SK-N-SH (cell line): ENCODE data around the gene MYBBP1A. TPM values are rescaled to one million over a fixed set of nuclear protein-coding genes. Genes with fewer than 3 reads are reported as not detected.

ENCODE experiments used
- CTCF ChIA-PET: fragments of 300-600, 350-600 bp; formaldehyde crosslinking; extraction: SDS; loops from one replicate; lab custom pipeline; 2021; lab: Yijun Ruan, JAX
- POLR2A ChIA-PET: fragments of 350-600 bp; sonication (Branson Sonifier 250); formaldehyde crosslinking; extraction: SDS; loops from one replicate; lab custom pipeline; 2020; ENCODE audit warnings: antibody characterized with exemption, inconsistent platforms; lab: Yijun Ruan, JAX
- DNase-seq: peaks from one replicate; pipeline ENCODE4 v3.0.0; 2012
- H2AFZ ChIP-seq: fragments of 200-600 bp; sonication (generic); 2 replicates; pipeline ENCODE4 v1.8.1; 2016; ENCODE audit warnings: antibody characterized with exemption, mild to moderate bottlenecking, low read depth
- H3F3A ChIP-seq: fragments of 200-600 bp; sonication (generic); replicated peaks from 2 replicates; pipeline ENCODE3; 2016; ENCODE audit warnings: antibody characterized with exemption, mild to moderate bottlenecking; ENCODE audit not compliant: insufficient read depth
- H3K27ac ChIP-seq, 2 experiments: fragments of 200-500 bp in 1 of 2; fragments of 200-600 bp in 1 of 2; sonication (Bioruptor generic) in 1 of 2; sonication (generic), shearing (Covaris generic) in 1 of 2; 2 replicates each; pipeline versions ENCODE4 v1.5.1 to v1.6.1; 2014 to 2016; ENCODE audit warnings: low read depth in 2 of 2, inconsistent platforms in 1 of 2, low read length in 1 of 2, mild to moderate bottlenecking in 1 of 2, mixed read lengths in 1 of 2
- H3K27me3 ChIP-seq: fragments of 200-600 bp; sonication (generic), shearing (Covaris generic); 2 replicates; pipeline ENCODE4 v1.6.1; 2016; ENCODE audit warnings: mixed run types; ENCODE audit not compliant: insufficient read depth
- H3K36me3 ChIP-seq, 2 experiments: fragments of 200-500 bp in 1 of 2; fragments of 200-600 bp in 1 of 2; sonication (Bioruptor generic) in 1 of 2; sonication (generic) in 1 of 2; replicated peaks in 1 of 2; 2 replicates each; pipeline versions ENCODE3 to v1.5.1; 2014 to 2016; ENCODE audit warnings: low read length in 1 of 2, mild to moderate bottlenecking in 1 of 2; ENCODE audit not compliant: insufficient read depth in 2 of 2, control insufficient read depth in 1 of 2
- H3K4me1 ChIP-seq, 2 experiments: fragments of 200-500 bp in 1 of 2; fragments of 200-600 bp in 1 of 2; sonication (Bioruptor generic) in 1 of 2; sonication (generic), shearing (Covaris generic) in 1 of 2; 2 replicates each; pipeline versions ENCODE4 v1.5.1 to v1.6.1; 2014 to 2016; ENCODE audit warnings: low read depth in 1 of 2, low read length in 1 of 2, mixed run types in 1 of 2; ENCODE audit not compliant: insufficient read depth in 2 of 2, control insufficient read depth in 1 of 2
- H3K4me2 ChIP-seq: fragments of 200-600 bp; sonication (generic), shearing (Covaris generic); 2 replicates; pipeline ENCODE4 v1.6.1; 2017; ENCODE audit warnings: mixed run types
- H3K4me3 ChIP-seq, 2 experiments: fragments of 200-500 bp in 1 of 2; fragments of 200-600 bp in 1 of 2; sonication (Bioruptor generic) in 1 of 2; sonication (generic), shearing (Covaris generic) in 1 of 2; 2 replicates each; pipeline versions ENCODE4 v1.5.1 to v1.8.1; 2014 to 2016; ENCODE audit warnings: low read depth in 2 of 2, inconsistent platforms in 1 of 2, low read length in 1 of 2, mild to moderate bottlenecking in 1 of 2, mixed read lengths in 1 of 2, moderate library complexity in 1 of 2
- H3K79me2 ChIP-seq: fragments of 200-600 bp; sonication (generic); 2 replicates; pipeline ENCODE4 v1.8.1; 2017; ENCODE audit warnings: mild to moderate bottlenecking; ENCODE audit not compliant: insufficient read depth
- H3K9ac ChIP-seq: fragments of 200-600 bp; sonication (generic); 2 replicates; pipeline ENCODE4 v1.6.1; 2017; ENCODE audit warnings: mixed run types
- H3K9me2 ChIP-seq: fragments of 200-600 bp; sonication (generic); 2 replicates; pipeline ENCODE4 v1.6.1; 2017; ENCODE audit warnings: mixed run types
- H3K9me3 ChIP-seq: fragments of 200-600 bp; sonication (generic); 2 replicates; pipeline ENCODE4 v1.6.1; 2017; ENCODE audit warnings: mixed run types, mild to moderate bottlenecking, moderate library complexity
- H4K20me1 ChIP-seq: fragments of 200-600 bp; sonication (generic); 2 replicates; pipeline ENCODE4 v1.6.1; 2017; ENCODE audit warnings: mild to moderate bottlenecking, mixed run types; ENCODE audit not compliant: insufficient read depth
- CTCF ChIP-seq: fragments of 200-600 bp; sonication (generic); IDR thresholded peaks from 2 replicates; pipeline ENCODE4 v1.6.1; 2017; ENCODE audit warnings: antibody characterized with exemption, mild to moderate bottlenecking, moderate library complexity
- FOSL2 ChIP-seq: IDR thresholded peaks from 2 replicates; pipeline ENCODE4 v1.4.0; 2012; ENCODE audit warnings: low read depth, mild to moderate bottlenecking, moderate library complexity, borderline replicate concordance
- FOXM1 ChIP-seq: IDR thresholded peaks from 2 replicates; pipeline ENCODE4 v1.4.0; 2012; ENCODE audit warnings: low read depth, mild to moderate bottlenecking
- JUND ChIP-seq: IDR thresholded peaks from 2 replicates; pipeline ENCODE4 v1.4.0; 2012
- MEF2A ChIP-seq: IDR thresholded peaks from 2 replicates; pipeline ENCODE4 v1.4.0; 2012; ENCODE audit warnings: low read depth, borderline replicate concordance
- MXI1 ChIP-seq: IDR thresholded peaks from 2 replicates; pipeline ENCODE4 v1.6.1; 2012; ENCODE audit warnings: mild to moderate bottlenecking, low read depth, low read length, improper control_type of control experiment
- RCOR1 ChIP-seq: fragments of 150-350 bp; IDR thresholded peaks from 2 replicates; pipeline ENCODE4 v1.6.1; 2017; ENCODE audit warnings: antibody characterized with exemption, low read length
- TAF1 ChIP-seq: IDR thresholded peaks from 2 replicates; pipeline ENCODE4 v1.6.1; 2012; ENCODE audit warnings: low read depth, mild to moderate bottlenecking, low read length, moderate library complexity, borderline replicate concordance
- TEAD4 ChIP-seq: IDR thresholded peaks from 2 replicates; pipeline ENCODE4 v1.4.0; 2012; ENCODE audit warnings: mild to moderate bottlenecking, borderline replicate concordance; ENCODE audit not compliant: insufficient read depth
- ZBTB33 ChIP-seq: IDR thresholded peaks from 2 replicates; pipeline ENCODE4 v1.4.0; 2012; ENCODE audit warnings: low read depth, borderline replicate concordance
- WGBS: methylation state at CpG from one replicate; pipeline ENCODE4 v1.1.6; 2017; ENCODE audit warnings: low lambda C conversion rate; 5-methylcytosine and 5-hydroxymethylcytosine counted together
- polyA plus RNA-seq, 3 experiments: library from polyadenylated mRNA; depleted of rRNA; stranded (reverse); fragments of >200 nt; gene quantifications; 2 replicates each; pipeline ENCODE4 v1.2.3, GENCODE V29; 2012
- TF ChIP-seq, protein P1 (sequence below): IDR thresholded peaks from 2 replicates; pipeline ENCODE4 v1.4.0; 2012; ENCODE audit warnings: low read depth

Gene MYBBP1A
- polyA plus RNA-seq, 1 of the 3 experiments (the other 2 are of a cell fraction), result 93.0 TPM

GRCh38 chr17:4600563-4600962, 45.4 kb upstream of the MYBBP1A start:
- H3K4me3 ChIP-seq, result no peak overlapping the region
- WGBS, result 70% methylated on average over 10 of the region's 13 CpGs
- H3K79me2 ChIP-seq, result no peaks in the 10 kb centered on the region
- H3K27me3 ChIP-seq, result peaks cover 8% of the 10 kb centered on the region; the same call in 1 of the 2 replicates
- H3F3A ChIP-seq, result no peaks in the 10 kb centered on the region
- H3K9me3 ChIP-seq, result no peaks in the 10 kb centered on the region
- no peak for TF ChIP-seq FOSL2
- no peak for TF ChIP-seq CTCF
- POLR2A ChIA-PET, result interaction anchor here (2.0 kb wide), 1 partner anchor 9 kb away, joined by 6 read pairs; no protein-coding TSS in a partner anchor
- CTCF ChIA-PET, result interaction anchor here (0.9 to 6.1 kb wide), 6 partner anchors 7 to 34 kb away, joined by 3 to 39 read pairs (median 8); no protein-coding TSS in a partner anchor
- DNase-seq, result peak; percentile 41
- no peak overlapping the region for H2AFZ ChIP-seq
- H3K4me2 ChIP-seq, result no peak overlapping the region
- H3K27ac ChIP-seq, result no peak overlapping the region
- H3K9me2 ChIP-seq, result no peaks in the 10 kb centered on the region
- no peaks in the 10 kb centered on the region for H4K20me1 ChIP-seq
- no peaks in the 10 kb centered on the region for H3K36me3 ChIP-seq
- H3K4me1 ChIP-seq, result peaks cover 0 to 21% of the 10 kb centered on the region in 2 experiments; a peak in 1 of 4 replicates
- H3K9ac ChIP-seq, result no peak overlapping the region

DNA sequence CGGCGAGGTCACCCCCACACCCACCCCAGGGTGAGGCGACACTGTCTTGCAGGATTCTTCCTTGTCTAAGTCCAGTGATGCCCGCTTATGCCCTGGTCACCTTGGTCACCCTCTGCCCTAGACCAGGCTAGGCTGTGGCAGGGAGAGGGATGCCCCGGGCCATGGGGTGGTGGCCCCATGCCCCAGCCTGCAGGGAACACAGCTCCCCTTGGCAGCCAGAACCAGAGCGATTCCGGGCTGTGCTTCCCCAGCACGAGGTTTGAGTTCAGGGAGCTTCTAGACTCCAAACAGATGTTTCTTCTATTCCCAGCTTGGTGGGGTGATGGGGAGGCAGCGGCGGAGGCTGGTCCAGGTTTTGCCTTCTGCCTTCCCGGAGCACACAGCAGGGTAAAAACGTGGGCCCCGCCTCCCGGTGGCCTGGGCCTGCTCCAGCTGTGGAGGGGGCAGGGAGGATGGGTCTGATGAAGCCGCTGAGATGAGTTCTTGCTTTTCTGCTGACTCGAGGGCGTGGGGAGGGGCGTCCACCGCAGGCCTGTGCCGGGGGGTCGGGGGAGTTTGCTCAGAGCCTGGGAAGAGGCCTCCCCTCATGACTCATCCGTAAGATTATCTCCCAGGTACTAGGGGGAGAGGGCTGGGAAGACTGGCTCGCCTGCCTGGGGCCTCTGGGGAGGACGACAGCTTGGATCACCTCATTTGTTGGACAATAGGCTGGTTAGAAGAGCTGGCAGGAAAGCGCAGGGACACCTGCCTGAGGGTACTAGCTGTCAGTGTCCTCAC, 44.5 kb upstream of the MYBBP1A start:
- no peak overlapping the region for H2AFZ ChIP-seq
- POLR2A ChIA-PET, result interaction anchor here (2.0 kb wide), 1 partner anchor 8 kb away, joined by 6 read pairs; no protein-coding TSS in a partner anchor
- no peak for TF ChIP-seq FOXM1
- no peak for TF ChIP-seq MXI1
- no peak for TF ChIP-seq TEAD4
- TF ChIP-seq TAF1, result no peak
- no peak for TF ChIP-seq FOSL2
- no peak for TF ChIP-seq RCOR1
- TF ChIP-seq, protein P1, sequence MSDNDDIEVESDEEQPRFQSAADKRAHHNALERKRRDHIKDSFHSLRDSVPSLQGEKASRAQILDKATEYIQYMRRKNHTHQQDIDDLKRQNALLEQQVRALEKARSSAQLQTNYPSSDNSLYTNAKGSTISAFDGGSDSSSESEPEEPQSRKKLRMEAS, result no peak
- TF ChIP-seq JUND, result no peak
- no peak for TF ChIP-seq ZBTB33
- no peak for TF ChIP-seq MEF2A
- TF ChIP-seq, all 33 proteins: peak for 0
- Histone ChIP-seq H3K9ac (no peak overlapping the region), H3K9me2 (no peaks in the 10 kb centered on the region), H3K79me2 (no peaks in the 10 kb centered on the region), H3K27me3 (peaks cover 8% of the 10 kb centered on the region; the same call in 1 of the 2 replicates), H3K36me3 (no peaks in the 10 kb centered on the region), H3K9me3 (no peaks in the 10 kb centered on the region), H4K20me1 (no peaks in the 10 kb centered on the region), H3K4me1 (peaks cover 0 to 19% of the 10 kb centered on the region in 2 experiments; a peak in 1 of 4 replicates), H3K4me3 (no peak overlapping the region), H3F3A (no peaks in the 10 kb centered on the region), H3K4me2 (no peak overlapping the region), H3K27ac (no peak overlapping the region)
- CTCF ChIA-PET, result interaction anchor here (1.2 to 6.1 kb wide), 7 partner anchors 8 to 35 kb away, joined by 4 to 39 read pairs (median 9); partner anchors contain the start of gene SMTNL2
- WGBS, result 29% methylated on average over 17 of the region's 25 CpGs
- DNase-seq, result peak; percentile 62
